GM18951 (cell line): Measurements from ENCODE around the gene ZMIZ1.

ENCODE experiments used
- POLR2A ChIP-seq: IDR thresholded peaks from 4 replicates; pipeline ENCODE4 v1.6.1; 2011; ENCODE audit warnings: mild to moderate bottlenecking; ENCODE audit not compliant: insufficient read length, insufficient read depth; ENCODE audit errors: extremely low read depth
- in situ Hi-C: fragments of 300-500 bp; cut with MboI; formaldehyde crosslinking; loops from one replicate; pipeline ENCODE4 v1.12.0; 2022; ENCODE audit warnings: low sequenced_read_pairs, mixed read lengths, inconsistent platforms; ENCODE audit not compliant: unreplicated experiment

Gene ZMIZ1

GRCh38 chr10:79223091-79224048 lies 154.6 kb downstream of the ZMIZ1 start:
- in situ Hi-C loops, result no loop called here
- no peak for TF ChIP-seq POLR2A

DNA sequence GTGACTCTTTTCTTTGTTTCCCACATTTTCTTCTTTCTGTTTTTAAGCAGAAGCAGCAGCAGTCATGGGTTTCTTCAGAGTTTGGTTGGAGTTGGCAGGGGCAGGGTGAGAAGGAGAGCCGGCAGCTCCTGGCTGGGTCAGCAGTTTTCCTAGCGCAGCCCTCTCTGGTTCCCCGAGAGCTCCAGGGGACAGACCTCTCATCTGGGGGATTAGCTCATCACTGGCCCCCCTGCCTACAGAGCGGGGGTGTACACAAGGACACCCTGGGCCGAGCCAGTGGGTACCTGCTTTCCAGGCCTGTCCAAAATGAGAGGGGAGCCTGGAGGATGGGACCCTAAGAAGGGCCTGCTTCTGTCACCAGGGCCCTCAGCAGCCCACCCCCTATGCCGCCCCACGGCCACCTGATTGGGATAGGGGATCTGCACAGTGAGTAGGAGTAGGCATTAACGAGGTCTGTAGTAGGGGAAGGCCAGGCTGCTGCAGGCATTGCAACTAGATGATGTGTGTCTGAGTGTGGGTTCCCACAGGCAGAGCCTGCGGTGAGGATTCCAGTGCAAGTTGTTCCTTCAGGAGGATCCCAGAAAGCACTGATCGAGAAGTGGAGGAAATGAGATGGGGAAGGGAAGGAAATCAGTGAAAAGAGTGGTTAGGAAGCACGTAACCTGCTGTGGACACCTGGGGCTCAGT lies 155.6 kb downstream of the ZMIZ1 start:
- no peak for TF ChIP-seq POLR2A
- in situ Hi-C loops, result no loop called here

- no peak for TF ChIP-seq POLR2A
- in situ Hi-C loops, result no loop called here
Measured at GRCh38 chr10:79224992-79225391, 156.2 kb downstream of the ZMIZ1 start.

DNA sequence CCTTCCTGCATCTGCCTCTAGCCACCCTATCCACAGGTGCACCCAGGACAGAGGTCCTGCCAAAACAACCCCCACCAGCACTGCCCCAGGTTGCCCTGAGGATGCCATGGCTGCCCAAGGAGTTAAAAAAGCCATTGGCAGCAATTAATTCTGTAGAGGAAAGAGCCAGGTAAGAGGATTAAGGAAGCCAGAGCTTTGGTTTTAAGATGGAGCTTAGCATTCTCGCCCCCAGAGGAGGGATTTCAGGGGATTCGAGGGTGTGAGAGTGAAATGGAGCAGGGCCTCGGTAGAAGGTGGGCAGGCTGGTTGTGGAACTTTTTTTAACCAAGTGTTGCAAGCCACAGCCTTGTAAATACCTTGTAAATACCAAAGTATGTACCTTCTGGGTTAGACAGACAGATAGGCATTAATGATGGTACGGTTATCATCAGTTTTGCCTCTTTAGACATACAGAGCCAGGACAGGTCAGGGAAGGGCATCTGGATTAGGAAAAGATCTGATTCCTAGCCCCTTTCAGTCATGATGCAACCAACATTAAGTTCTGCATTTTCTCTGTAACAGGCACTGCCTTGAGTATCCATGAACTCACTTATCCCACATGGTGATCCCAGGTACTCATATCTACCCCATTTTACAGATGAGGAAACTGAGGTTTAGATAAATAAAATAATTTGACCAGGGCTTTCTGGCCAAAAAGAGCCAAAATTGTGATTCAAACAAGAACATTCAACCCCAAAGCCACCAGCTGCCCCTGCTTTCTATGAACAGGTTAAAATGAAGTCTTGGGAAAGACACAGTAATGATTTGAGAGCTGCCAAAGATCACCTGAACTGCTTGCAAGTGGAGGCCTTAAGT lies 157.9 kb downstream of the ZMIZ1 start:
- no peak for TF ChIP-seq POLR2A
- in situ Hi-C loops, result no loop called here

DNA sequence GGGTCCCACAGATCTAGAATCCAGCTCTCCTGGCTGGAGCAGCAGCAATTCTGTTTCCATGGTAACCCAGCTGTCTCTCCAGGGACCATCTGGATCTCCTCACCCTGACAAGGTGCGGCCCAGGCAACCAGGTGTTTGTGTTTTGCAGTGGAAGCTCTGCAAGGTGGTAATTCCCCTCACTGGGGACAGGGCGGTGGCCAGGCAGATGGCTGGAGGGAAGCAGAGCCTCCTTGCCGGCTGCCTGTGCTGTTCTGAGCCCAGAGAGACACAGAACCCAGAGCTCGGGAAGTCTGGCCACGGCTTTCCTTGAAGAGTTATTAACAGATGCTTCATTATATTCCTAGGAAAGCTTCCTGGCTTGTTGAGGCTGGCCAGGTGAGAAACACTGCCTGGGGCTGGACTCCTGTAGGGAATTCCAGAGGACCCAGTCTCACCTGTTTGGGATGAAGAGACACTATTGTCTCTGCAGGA lies 160.3 kb downstream of the ZMIZ1 start:
- in situ Hi-C loops, result no loop called here
- no peak for TF ChIP-seq POLR2A

GRCh38 chr10:79229830-79230327 lies 161.1 kb downstream of the ZMIZ1 start:
- in situ Hi-C loops, result no loop called here
- no peak for TF ChIP-seq POLR2A

GRCh38 chr10:79230328-79230830 lies 161.6 kb downstream of the ZMIZ1 start:
- no peak for TF ChIP-seq POLR2A
- in situ Hi-C loops, result no loop called here

GRCh38 chr10:79230850-79231249 lies 162.1 kb downstream of the ZMIZ1 start:
- in situ Hi-C loops, result no loop called here
- TF ChIP-seq POLR2A, result no peak

GRCh38 chr10:79231908-79232307 lies 163.1 kb downstream of the ZMIZ1 start:
- TF ChIP-seq POLR2A, result no peak
- in situ Hi-C loops, result no loop called here

- in situ Hi-C loops, result no loop called here
- TF ChIP-seq POLR2A, result no peak
Measured at GRCh38 chr10:79232864-79233263, 164.1 kb downstream of the ZMIZ1 start.

DNA sequence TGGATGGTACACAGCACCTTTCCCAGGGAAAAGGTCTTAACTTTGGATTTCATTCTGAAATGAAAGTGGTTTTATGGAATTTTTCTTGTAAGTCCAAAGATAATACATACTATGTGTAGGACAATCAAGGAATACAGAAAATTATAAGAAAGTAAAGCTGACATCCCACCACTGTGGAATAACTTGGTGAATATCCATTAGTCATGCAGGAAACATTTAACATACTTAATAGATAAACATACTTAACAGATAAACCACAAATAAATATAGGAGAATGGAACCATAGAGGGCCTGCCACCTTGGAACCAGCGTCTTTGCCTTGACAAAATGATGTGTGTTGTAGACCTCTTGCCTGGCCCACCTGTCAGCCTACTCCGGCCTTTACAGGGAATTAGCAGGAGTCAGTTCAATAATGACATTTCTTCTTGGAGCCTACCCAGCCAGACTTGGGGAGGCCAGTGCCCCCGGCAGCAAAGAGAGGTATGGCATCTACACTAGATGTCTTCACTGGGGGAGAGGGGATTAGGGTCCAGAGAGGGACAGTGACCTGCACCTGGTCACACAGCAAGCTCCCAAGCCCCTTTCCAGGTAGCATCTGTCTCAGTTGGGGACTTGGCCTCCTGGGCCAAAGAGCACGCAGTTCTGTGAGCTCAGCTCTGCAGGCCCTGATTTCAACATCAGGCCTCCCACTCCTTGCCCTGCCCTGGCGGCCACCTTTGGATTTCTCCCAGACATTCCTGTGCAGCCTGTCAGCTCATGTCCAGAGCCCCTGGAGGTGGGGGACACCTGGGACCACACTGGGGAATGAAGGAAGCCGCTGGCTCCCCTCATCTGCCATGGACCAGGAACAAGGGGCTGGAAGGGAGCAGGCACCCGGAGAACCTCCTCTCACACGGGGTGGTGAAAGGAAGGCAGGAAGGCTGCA lies 165.9 kb downstream of the ZMIZ1 start:
- TF ChIP-seq POLR2A, result no peak
- in situ Hi-C loops, result no loop called here
